GM23338 (cell line): ENCODE results near the gene UPF2.

Source experiments
- CREB1 ChIP-seq: fragments of 250-450 bp; sonication (Bioruptor Pico); IDR thresholded peaks from 2 replicates; pipeline ENCODE4 v1.5.0; 2020; ENCODE audit warnings: low read depth, mild to moderate bottlenecking, moderate library complexity
- EZH2 ChIP-seq: fragments of 200-600 bp; sonication (generic); IDR thresholded peaks from one replicate; pipeline ENCODE4 v1.8.0; 2017; ENCODE audit warnings: antibody characterized with exemption, mild to moderate bottlenecking, low read depth; ENCODE audit not compliant: unreplicated experiment
- EZH2phosphoT487 ChIP-seq: fragments of 200-600 bp; sonication (generic); IDR thresholded peaks from one replicate; pipeline ENCODE4 v1.8.1; 2018; ENCODE audit warnings: antibody characterized with exemption; ENCODE audit not compliant: unreplicated experiment
- JUNB ChIP-seq: IDR thresholded peaks from one replicate; pipeline ENCODE4 v1.6.1; 2016; ENCODE audit warnings: antibody characterized with exemption; ENCODE audit not compliant: unreplicated experiment
- NANOG ChIP-seq: IDR thresholded peaks from 2 replicates; pipeline ENCODE4 v1.6.1; 2016; ENCODE audit warnings: antibody characterized with exemption, borderline replicate concordance
- POLR2AphosphoS5 ChIP-seq: IDR thresholded peaks from 2 replicates; pipeline ENCODE4 v1.6.1; 2016; ENCODE audit warnings: antibody characterized with exemption, low read depth
- STAT1 ChIP-seq: IDR thresholded peaks from one replicate; pipeline ENCODE4 v1.6.1; 2016; ENCODE audit warnings: antibody characterized with exemption; ENCODE audit not compliant: unreplicated experiment
- ZNF114 ChIP-seq: fragments of 250-450 bp; sonication (Bioruptor Pico); IDR thresholded peaks from 2 replicates; pipeline ENCODE4 v1.5.0; 2020; ENCODE audit warnings: mild to moderate bottlenecking, moderate library complexity
- ZNF331 ChIP-seq: fragments of 250-450 bp; sonication (Bioruptor Pico); IDR thresholded peaks from 2 replicates; pipeline ENCODE4 v1.5.0; 2020; ENCODE audit warnings: low read depth, mild to moderate bottlenecking, moderate library complexity
- TF ChIP-seq, protein P1 (sequence below), 2 experiments: fragments of 200-600 bp in 1 of 2; sonication (generic) in 1 of 2; conservative IDR thresholded peaks; 2 replicates each; pipeline versions ENCODE4 v1.5.1 to v1.6.1; 2016 to 2017; ENCODE audit warnings: antibody characterized with exemption in 2 of 2, low read depth in 2 of 2, mild to moderate bottlenecking in 2 of 2, moderate library complexity in 1 of 2
- TF ChIP-seq, protein P2 (sequence below): fragments of 250-450 bp; sonication (Bioruptor Pico); IDR thresholded peaks from 2 replicates; pipeline ENCODE4 v1.5.0; 2020; ENCODE audit warnings: mild to moderate bottlenecking, moderate library complexity
- TF ChIP-seq, protein P3 (sequence below): IDR thresholded peaks from one replicate; pipeline ENCODE4 v1.6.1; 2018; ENCODE audit warnings: antibody characterized with exemption; ENCODE audit not compliant: unreplicated experiment
- TF ChIP-seq, protein P4 (sequence below): IDR thresholded peaks from 2 replicates; pipeline ENCODE4 v1.6.1; 2016; ENCODE audit warnings: antibody characterized with exemption

DNA sequence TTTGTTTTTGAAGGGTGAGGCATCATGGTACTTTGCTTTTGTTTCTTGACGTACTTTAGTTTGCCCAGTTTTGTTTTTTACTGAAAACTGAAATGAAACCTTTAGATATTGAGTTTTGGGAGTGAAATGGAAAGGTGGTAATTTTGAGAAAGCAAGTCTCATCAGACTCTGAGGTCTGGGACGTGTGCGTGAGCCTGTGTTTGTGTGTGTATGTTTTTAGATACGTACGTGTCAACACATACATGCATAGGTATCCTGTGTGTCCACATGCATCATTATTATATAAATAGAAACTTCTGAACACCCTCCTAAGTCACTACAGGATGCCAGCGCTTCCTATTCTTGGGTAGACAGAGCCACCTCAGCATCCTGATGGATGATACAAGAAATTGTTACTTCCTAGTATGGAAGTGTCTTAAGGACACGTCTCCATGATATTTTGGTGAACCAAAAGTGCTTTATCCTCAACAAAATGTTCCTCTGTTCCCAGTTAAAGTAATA, 171.7 kb downstream of the UPF2 start:
- TF ChIP-seq JUNB (no peak), POLR2AphosphoS5 (no peak), CREB1 (no peak), EZH2 (no peak), EZH2phosphoT487 (no peak), ZNF331 (CRISPR knock-in tag) (no peak), ZNF114 (CRISPR knock-in tag) (no peak), STAT1 (no peak), NANOG (no peak)
- TF ChIP-seq, protein P1, sequence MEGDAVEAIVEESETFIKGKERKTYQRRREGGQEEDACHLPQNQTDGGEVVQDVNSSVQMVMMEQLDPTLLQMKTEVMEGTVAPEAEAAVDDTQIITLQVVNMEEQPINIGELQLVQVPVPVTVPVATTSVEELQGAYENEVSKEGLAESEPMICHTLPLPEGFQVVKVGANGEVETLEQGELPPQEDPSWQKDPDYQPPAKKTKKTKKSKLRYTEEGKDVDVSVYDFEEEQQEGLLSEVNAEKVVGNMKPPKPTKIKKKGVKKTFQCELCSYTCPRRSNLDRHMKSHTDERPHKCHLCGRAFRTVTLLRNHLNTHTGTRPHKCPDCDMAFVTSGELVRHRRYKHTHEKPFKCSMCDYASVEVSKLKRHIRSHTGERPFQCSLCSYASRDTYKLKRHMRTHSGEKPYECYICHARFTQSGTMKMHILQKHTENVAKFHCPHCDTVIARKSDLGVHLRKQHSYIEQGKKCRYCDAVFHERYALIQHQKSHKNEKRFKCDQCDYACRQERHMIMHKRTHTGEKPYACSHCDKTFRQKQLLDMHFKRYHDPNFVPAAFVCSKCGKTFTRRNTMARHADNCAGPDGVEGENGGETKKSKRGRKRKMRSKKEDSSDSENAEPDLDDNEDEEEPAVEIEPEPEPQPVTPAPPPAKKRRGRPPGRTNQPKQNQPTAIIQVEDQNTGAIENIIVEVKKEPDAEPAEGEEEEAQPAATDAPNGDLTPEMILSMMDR (conservative IDR thresholded peaks at IDR 0.05; ENCODE audit: low read depth in 2 of 2), result no peak
- TF ChIP-seq, protein P2, sequence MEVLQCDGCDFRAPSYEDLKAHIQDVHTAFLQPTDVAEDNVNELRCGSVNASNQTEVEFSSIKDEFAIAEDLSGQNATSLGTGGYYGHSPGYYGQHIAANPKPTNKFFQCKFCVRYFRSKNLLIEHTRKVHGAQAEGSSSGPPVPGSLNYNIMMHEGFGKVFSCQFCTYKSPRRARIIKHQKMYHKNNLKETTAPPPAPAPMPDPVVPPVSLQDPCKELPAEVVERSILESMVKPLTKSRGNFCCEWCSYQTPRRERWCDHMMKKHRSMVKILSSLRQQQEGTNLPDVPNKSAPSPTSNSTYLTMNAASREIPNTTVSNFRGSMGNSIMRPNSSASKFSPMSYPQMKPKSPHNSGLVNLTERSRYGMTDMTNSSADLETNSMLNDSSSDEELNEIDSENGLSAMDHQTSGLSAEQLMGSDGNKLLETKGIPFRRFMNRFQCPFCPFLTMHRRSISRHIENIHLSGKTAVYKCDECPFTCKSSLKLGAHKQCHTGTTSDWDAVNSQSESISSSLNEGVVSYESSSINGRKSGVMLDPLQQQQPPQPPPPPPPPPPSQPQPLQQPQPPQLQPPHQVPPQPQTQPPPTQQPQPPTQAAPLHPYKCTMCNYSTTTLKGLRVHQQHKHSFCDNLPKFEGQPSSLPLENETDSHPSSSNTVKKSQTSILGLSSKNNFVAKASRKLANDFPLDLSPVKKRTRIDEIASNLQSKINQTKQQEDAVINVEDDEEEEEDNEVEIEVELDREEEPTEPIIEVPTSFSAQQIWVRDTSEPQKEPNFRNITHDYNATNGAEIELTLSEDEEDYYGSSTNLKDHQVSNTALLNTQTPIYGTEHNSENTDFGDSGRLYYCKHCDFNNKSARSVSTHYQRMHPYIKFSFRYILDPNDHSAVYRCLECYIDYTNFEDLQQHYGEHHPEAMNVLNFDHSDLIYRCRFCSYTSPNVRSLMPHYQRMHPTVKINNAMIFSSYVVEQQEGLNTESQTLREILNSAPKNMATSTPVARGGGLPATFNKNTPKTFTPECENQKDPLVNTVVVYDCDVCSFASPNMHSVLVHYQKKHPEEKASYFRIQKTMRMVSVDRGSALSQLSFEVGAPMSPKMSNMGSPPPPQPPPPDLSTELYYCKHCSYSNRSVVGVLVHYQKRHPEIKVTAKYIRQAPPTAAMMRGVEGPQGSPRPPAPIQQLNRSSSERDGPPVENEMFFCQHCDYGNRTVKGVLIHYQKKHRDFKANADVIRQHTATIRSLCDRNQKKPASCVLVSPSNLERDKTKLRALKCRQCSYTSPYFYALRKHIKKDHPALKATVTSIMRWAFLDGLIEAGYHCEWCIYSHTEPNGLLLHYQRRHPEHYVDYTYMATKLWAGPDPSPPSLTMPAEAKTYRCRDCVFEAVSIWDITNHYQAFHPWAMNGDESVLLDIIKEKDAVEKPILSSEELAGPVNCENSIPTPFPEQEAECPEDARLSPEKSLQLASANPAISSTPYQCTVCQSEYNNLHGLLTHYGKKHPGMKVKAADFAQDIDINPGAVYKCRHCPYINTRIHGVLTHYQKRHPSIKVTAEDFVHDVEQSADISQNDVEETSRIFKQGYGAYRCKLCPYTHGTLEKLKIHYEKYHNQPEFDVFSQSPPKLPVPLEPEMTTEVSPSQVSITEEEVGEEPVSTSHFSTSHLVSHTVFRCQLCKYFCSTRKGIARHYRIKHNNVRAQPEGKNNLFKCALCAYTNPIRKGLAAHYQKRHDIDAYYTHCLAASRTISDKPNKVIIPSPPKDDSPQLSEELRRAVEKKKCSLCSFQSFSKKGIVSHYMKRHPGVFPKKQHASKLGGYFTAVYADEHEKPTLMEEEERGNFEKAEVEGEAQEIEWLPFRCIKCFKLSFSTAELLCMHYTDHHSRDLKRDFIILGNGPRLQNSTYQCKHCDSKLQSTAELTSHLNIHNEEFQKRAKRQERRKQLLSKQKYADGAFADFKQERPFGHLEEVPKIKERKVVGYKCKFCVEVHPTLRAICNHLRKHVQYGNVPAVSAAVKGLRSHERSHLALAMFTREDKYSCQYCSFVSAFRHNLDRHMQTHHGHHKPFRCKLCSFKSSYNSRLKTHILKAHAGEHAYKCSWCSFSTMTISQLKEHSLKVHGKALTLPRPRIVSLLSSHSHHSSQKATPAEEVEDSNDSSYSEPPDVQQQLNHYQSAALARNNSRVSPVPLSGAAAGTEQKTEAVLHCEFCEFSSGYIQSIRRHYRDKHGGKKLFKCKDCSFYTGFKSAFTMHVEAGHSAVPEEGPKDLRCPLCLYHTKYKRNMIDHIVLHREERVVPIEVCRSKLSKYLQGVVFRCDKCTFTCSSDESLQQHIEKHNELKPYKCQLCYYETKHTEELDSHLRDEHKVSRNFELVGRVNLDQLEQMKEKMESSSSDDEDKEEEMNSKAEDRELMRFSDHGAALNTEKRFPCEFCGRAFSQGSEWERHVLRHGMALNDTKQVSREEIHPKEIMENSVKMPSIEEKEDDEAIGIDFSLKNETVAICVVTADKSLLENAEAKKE, result no peak
- TF ChIP-seq, protein P3, sequence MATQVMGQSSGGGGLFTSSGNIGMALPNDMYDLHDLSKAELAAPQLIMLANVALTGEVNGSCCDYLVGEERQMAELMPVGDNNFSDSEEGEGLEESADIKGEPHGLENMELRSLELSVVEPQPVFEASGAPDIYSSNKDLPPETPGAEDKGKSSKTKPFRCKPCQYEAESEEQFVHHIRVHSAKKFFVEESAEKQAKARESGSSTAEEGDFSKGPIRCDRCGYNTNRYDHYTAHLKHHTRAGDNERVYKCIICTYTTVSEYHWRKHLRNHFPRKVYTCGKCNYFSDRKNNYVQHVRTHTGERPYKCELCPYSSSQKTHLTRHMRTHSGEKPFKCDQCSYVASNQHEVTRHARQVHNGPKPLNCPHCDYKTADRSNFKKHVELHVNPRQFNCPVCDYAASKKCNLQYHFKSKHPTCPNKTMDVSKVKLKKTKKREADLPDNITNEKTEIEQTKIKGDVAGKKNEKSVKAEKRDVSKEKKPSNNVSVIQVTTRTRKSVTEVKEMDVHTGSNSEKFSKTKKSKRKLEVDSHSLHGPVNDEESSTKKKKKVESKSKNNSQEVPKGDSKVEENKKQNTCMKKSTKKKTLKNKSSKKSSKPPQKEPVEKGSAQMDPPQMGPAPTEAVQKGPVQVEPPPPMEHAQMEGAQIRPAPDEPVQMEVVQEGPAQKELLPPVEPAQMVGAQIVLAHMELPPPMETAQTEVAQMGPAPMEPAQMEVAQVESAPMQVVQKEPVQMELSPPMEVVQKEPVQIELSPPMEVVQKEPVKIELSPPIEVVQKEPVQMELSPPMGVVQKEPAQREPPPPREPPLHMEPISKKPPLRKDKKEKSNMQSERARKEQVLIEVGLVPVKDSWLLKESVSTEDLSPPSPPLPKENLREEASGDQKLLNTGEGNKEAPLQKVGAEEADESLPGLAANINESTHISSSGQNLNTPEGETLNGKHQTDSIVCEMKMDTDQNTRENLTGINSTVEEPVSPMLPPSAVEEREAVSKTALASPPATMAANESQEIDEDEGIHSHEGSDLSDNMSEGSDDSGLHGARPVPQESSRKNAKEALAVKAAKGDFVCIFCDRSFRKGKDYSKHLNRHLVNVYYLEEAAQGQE, result no peak
- TF ChIP-seq, protein P4, sequence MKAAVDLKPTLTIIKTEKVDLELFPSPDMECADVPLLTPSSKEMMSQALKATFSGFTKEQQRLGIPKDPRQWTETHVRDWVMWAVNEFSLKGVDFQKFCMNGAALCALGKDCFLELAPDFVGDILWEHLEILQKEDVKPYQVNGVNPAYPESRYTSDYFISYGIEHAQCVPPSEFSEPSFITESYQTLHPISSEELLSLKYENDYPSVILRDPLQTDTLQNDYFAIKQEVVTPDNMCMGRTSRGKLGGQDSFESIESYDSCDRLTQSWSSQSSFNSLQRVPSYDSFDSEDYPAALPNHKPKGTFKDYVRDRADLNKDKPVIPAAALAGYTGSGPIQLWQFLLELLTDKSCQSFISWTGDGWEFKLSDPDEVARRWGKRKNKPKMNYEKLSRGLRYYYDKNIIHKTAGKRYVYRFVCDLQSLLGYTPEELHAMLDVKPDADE, result no peak
